ENCODE results near the gene GRK1.

DNA sequence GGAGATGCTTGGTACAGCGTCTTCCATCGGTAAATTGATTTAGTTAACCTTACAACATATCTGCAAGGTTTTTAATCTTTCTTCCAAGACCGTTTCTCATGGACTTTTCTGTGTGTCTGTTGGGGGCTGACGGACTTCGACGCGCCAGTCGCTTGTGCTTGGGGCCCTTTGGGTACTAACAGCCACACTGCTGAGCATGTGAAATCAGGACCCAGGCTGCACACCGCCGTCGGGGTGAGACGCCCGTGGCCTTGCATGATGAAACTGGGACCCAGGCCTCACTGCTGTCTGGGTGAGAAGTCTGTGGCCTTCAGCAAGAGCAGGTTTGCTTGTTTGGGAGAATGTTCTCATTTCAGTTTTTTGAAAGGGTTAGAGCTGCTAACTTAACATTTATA, 18.8 kb upstream of the GRK1 start:
- TF ChIP-seq, protein P1, sequence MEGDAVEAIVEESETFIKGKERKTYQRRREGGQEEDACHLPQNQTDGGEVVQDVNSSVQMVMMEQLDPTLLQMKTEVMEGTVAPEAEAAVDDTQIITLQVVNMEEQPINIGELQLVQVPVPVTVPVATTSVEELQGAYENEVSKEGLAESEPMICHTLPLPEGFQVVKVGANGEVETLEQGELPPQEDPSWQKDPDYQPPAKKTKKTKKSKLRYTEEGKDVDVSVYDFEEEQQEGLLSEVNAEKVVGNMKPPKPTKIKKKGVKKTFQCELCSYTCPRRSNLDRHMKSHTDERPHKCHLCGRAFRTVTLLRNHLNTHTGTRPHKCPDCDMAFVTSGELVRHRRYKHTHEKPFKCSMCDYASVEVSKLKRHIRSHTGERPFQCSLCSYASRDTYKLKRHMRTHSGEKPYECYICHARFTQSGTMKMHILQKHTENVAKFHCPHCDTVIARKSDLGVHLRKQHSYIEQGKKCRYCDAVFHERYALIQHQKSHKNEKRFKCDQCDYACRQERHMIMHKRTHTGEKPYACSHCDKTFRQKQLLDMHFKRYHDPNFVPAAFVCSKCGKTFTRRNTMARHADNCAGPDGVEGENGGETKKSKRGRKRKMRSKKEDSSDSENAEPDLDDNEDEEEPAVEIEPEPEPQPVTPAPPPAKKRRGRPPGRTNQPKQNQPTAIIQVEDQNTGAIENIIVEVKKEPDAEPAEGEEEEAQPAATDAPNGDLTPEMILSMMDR (conservative IDR thresholded peaks at IDR 0.05), result no peak
- no peak for TF ChIP-seq ZFX (IDR thresholded peaks at IDR 0.05)

Measured in C4-2B (cell line).